ENCODE data around the gene SLIT3.

Gene SLIT3

DNA sequence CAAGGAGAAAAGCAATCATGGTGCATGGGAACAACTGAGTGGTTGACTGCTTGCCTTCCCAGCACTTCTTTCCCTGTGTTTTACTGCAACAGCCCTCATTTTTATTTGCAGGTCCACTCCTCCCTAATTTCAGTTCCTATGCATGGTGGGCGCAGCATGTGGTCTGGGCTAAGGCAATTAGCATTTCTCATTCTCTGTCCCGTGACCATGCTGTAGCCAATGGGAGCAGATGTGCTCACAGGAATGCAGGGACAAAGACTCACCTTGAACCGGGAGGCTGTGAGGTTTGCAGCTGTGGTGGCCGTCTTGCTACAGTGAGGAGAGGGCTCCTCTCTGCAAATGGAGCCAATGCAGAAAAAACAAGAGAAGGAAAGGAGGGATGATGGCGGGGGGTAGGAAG is 315.5 kb downstream of the SLIT3 start:
- H3K9me2 ChIP-seq (replicated peaks; ENCODE audit: control insufficient read depth, low read length), result no peaks in the 10 kb centered on the region
- H3K9me3 ChIP-seq (ENCODE audit: control insufficient read depth, insufficient read depth, low read length), result no peaks in the 10 kb centered on the region
- no peak for TF ChIP-seq EZH2phosphoT487 (IDR thresholded peaks at IDR 0.05; ENCODE audit: borderline replicate concordance, low read length)
- TF ChIP-seq, protein P1, sequence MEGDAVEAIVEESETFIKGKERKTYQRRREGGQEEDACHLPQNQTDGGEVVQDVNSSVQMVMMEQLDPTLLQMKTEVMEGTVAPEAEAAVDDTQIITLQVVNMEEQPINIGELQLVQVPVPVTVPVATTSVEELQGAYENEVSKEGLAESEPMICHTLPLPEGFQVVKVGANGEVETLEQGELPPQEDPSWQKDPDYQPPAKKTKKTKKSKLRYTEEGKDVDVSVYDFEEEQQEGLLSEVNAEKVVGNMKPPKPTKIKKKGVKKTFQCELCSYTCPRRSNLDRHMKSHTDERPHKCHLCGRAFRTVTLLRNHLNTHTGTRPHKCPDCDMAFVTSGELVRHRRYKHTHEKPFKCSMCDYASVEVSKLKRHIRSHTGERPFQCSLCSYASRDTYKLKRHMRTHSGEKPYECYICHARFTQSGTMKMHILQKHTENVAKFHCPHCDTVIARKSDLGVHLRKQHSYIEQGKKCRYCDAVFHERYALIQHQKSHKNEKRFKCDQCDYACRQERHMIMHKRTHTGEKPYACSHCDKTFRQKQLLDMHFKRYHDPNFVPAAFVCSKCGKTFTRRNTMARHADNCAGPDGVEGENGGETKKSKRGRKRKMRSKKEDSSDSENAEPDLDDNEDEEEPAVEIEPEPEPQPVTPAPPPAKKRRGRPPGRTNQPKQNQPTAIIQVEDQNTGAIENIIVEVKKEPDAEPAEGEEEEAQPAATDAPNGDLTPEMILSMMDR (IDR thresholded peaks at IDR 0.05; ENCODE audit: low read depth, low read length, poor library complexity, severe bottlenecking), result no peak
- no peaks in the 10 kb centered on the region for H3K4me1 ChIP-seq (ENCODE audit: control insufficient read depth, low read length)
- no peak overlapping the region for H3K4me3 ChIP-seq (ENCODE audit: low read length)
- no peak overlapping the region for H3K4me2 ChIP-seq (ENCODE audit: low read length)
- no peaks in the 10 kb centered on the region for H3K36me3 ChIP-seq (ENCODE audit: control insufficient read depth, low read length)
- H3K79me2 ChIP-seq (ENCODE audit: control insufficient read depth, low read length), result no peaks in the 10 kb centered on the region
- H3K27me3 ChIP-seq (ENCODE audit: control insufficient read depth, low read length), result peaks cover 14% of the 10 kb centered on the region
- no peaks in the 10 kb centered on the region for H4K20me1 ChIP-seq (ENCODE audit: control insufficient read depth, insufficient read depth, low read depth, low read length)
- no peaks in the 10 kb centered on the region for H3F3A ChIP-seq (ENCODE audit: control insufficient read depth, insufficient read depth)
- H3K27ac ChIP-seq (ENCODE audit: low read depth, low read length), result no peak overlapping the region

DNA sequence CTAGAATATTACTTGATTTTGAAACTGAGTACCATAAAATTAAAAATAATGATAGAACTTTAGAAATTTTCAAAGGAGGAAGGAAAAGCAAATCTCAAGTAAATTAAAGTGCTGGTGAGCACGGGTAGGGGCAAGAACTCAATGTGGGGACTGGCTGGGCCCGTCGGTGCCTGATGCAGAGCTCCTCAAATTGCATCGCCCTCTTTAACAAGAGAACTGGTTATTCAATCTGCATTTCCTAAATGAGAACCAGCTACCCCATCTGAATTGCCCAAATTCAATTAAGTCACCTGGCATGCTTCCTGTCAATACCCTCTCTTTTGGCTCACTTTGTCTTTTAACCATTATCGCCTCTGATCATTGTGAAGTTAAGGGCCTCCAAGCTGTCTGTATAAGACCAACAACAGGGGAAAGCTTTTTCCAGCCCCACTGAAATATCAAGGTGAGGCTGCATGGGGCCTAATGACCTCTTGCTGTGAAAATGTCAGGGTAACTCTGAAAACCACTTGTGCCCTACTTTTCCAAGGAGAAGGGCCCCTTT is 316.7 kb downstream of the SLIT3 start:
- no peaks in the 10 kb centered on the region for H3K79me2 ChIP-seq (ENCODE audit: control insufficient read depth, low read length)
- H3K9me2 ChIP-seq (replicated peaks; ENCODE audit: control insufficient read depth, low read length), result no peaks in the 10 kb centered on the region
- no peaks in the 10 kb centered on the region for H3F3A ChIP-seq (ENCODE audit: control insufficient read depth, insufficient read depth)
- no peaks in the 10 kb centered on the region for H3K36me3 ChIP-seq (ENCODE audit: control insufficient read depth, low read length)
- no peak overlapping the region for H3K4me3 ChIP-seq (ENCODE audit: low read length)
- H3K4me1 ChIP-seq (ENCODE audit: control insufficient read depth, low read length), result no peaks in the 10 kb centered on the region
- H3K9me3 ChIP-seq (ENCODE audit: control insufficient read depth, insufficient read depth, low read length), result no peaks in the 10 kb centered on the region
- TF ChIP-seq, protein P1 (IDR thresholded peaks at IDR 0.05; ENCODE audit: low read depth, low read length, poor library complexity, severe bottlenecking), result no peak
- TF ChIP-seq EZH2phosphoT487 (IDR thresholded peaks at IDR 0.05; ENCODE audit: borderline replicate concordance, low read length), result no peak
- no peaks in the 10 kb centered on the region for H4K20me1 ChIP-seq (ENCODE audit: control insufficient read depth, insufficient read depth, low read depth, low read length)
- H3K27me3 ChIP-seq (ENCODE audit: control insufficient read depth, low read length), result peaks cover 8% of the 10 kb centered on the region
- H3K27ac ChIP-seq (ENCODE audit: low read depth, low read length), result no peak overlapping the region
- H3K4me2 ChIP-seq (ENCODE audit: low read length), result no peak overlapping the region

DNA sequence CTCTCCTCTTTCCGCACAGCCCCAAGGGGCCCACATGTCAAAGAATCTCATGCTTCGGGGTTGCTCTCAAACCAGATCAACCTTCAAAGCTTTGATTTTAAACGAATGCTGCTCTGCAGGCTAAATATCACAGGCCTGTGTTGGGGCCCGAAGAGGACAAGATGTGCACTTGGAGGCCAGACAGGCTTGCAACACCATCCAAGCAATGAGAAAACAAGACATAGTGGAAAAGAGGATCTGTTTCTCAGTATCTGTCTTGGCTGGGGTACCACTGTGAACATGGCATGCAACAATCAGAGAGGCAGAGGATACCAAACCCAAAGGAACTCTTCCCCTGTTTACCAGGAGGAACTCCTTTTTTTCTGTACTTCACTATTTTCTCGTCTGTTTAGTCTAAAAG is 321.8 kb downstream of the SLIT3 start:
- no peak for TF ChIP-seq EZH2phosphoT487 (IDR thresholded peaks at IDR 0.05; ENCODE audit: borderline replicate concordance, low read length)
- TF ChIP-seq, protein P1 (IDR thresholded peaks at IDR 0.05; ENCODE audit: low read depth, low read length, poor library complexity, severe bottlenecking), result no peak
- H3K27me3 ChIP-seq (ENCODE audit: control insufficient read depth, low read length), result peaks cover 3% of the 10 kb centered on the region; the same call in 1 of the 2 replicates
- no peaks in the 10 kb centered on the region for H3K36me3 ChIP-seq (ENCODE audit: control insufficient read depth, low read length)
- H3K27ac ChIP-seq (ENCODE audit: low read depth, low read length), result no peak overlapping the region
- no peaks in the 10 kb centered on the region for H3K9me2 ChIP-seq (replicated peaks; ENCODE audit: control insufficient read depth, low read length)
- H3K9me3 ChIP-seq (ENCODE audit: control insufficient read depth, insufficient read depth, low read length), result no peaks in the 10 kb centered on the region
- no peaks in the 10 kb centered on the region for H3F3A ChIP-seq (ENCODE audit: control insufficient read depth, insufficient read depth)
- no peaks in the 10 kb centered on the region for H4K20me1 ChIP-seq (ENCODE audit: control insufficient read depth, insufficient read depth, low read depth, low read length)
- no peak overlapping the region for H3K4me2 ChIP-seq (ENCODE audit: low read length)
- no peaks in the 10 kb centered on the region for H3K79me2 ChIP-seq (ENCODE audit: control insufficient read depth, low read length)
- H3K4me3 ChIP-seq (ENCODE audit: low read length), result no peak overlapping the region
- H3K4me1 ChIP-seq (ENCODE audit: control insufficient read depth, low read length), result no peaks in the 10 kb centered on the region

Measured in DOHH2 (cell line).